Measurements from ENCODE around the gene PDIK1L.

The PDIK1L gene

GRCh38 chr1:26166719-26167281 lies 55.2 kb downstream of the PDIK1L start:
- no peak overlapping the region for H3K4me3 ChIP-seq (ENCODE audit: low read depth, low read length)
- TF ChIP-seq CTCF (IDR thresholded peaks at IDR 0.05; ENCODE audit: borderline replicate concordance, insufficient read depth, low read depth, low read length): no peak

GRCh38 chr1:26168410-26169197 lies 57.0 kb downstream of the PDIK1L start, which contains the start of gene C1orf232:
TSS of gene C1orf232 (minus strand) at chr1:26168963. CDS start at chr1:26168499, 464 bp downstream.
- peak within 1 kb of the TSS; percentile 93 for H3K4me3 ChIP-seq (ENCODE audit: low read depth, low read length)
- TF ChIP-seq CTCF (IDR thresholded peaks at IDR 0.05; ENCODE audit: borderline replicate concordance, insufficient read depth, low read depth, low read length): no peak

DNA sequence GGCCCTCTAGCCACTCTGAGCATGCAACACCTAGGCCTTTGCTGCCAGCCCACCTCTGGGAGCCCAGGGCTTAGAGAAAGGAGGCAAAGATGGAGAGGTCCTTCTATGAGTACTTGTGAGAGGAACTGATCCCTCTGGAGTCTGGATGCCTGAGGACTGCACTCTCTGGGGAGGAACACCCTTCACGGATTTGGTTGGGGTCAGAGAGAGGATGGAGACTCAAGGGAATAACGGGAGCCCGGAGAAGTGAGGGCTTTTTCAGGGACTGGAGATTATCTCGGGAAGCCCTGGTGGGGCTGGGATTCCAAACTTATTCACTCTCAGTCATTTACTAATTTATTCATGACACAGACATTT lies 57.6 kb downstream of the PDIK1L start:
- TF ChIP-seq CTCF (IDR thresholded peaks at IDR 0.05; ENCODE audit: borderline replicate concordance, insufficient read depth, low read depth, low read length): no peak
- H3K4me3 ChIP-seq (ENCODE audit: low read depth, low read length): peak overlapping the region; percentile 93

- H3K4me3 ChIP-seq (ENCODE audit: low read depth, low read length): peak within 1 kb of the TSS; percentile 93
- TF ChIP-seq CTCF (IDR thresholded peaks at IDR 0.05; ENCODE audit: borderline replicate concordance, insufficient read depth, low read depth, low read length): peak; percentile 99
Observed at GRCh38 chr1:26169669-26170471, 58.2 kb downstream of the PDIK1L start, which contains the start of gene ZNF593. TSS of gene ZNF593 (plus strand) at chr1:26169908. CDS start at chr1:26169984, 76 bp downstream.

- TF ChIP-seq CTCF (IDR thresholded peaks at IDR 0.05; ENCODE audit: borderline replicate concordance, insufficient read depth, low read depth, low read length): no peak
Observed at GRCh38 chr1:26170472-26170821, 58.8 kb downstream of the PDIK1L start.

DNA sequence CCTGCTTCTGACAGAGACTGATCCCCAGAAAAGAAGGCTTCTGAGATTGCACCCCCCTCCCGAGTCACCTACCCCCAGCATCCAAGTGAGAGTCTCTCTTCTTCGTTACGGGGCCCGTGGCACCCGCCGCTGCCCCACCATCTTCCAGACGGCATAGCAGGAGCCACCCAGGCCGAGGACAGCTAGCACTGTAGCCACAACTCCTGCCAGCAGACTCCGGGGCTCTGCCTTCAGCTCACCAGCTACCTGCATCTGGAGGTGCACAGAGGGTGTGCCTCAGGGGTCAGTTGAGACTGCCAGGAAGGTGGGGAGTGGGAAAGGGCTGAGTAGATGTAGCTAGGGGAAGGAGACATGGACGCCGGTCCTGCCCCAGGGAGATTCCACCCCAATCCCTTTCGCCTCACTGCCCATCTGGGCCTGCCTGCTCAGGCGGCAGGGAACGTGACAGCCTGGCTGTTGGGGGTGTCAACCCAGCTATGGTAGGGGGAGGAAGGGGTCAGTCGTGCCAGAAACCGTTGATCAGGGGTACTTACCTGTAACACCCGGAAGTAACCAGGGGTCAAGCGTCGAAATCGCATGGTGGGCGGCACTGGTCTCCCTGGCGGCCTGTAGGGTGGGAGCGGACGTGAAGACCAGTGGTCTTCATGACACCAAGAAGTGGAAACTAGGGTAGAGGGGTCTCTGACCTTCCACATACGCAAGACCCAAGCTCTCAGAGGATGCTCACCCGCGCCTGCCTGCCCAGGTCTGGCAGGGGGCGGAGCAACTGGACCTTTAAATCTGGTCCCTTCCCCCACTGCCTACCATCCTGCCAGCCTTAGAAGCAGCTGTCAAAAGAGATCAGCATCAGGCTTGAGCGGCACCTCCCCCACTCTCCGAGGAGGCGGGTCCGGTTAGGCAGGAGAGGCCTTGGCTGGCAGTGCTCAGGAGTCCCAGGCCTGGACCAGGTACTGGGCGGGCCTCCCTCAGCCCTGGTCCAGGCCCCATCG lies 59.8 kb downstream of the PDIK1L start, which contains the start of gene ZNF593OS:
Gene ZNF593OS, minus strand, starts transcription at position 749 of the 989 bp plus-strand sequence. Its CDS starts 171 bp downstream, at position 578.
- H3K4me3 ChIP-seq (ENCODE audit: low read depth, low read length): peak within 1 kb of the TSS; percentile 93
- TF ChIP-seq CTCF (IDR thresholded peaks at IDR 0.05; ENCODE audit: borderline replicate concordance, insufficient read depth, low read depth, low read length): no peak

More at GRCh38 chr1:26170472-26170821, 58.8 kb downstream of the PDIK1L start:
- H3K4me3 ChIP-seq (ENCODE audit: low read depth, low read length): peak overlapping the region; percentile 93
